ENCODE measurements around the gene SH2D3A. TPM values are rescaled to one million over a fixed set of nuclear protein-coding genes. Genes with fewer than 3 reads are reported as not detected.

Gene SH2D3A
- total RNA-seq, 1 experiment from 2014 or later, result 17.9 TPM

GRCh38 chr19:6737873-6738786 is 29.1 kb downstream of the SH2D3A start:
- Histone ChIP-seq H4K8ac (replicated peaks; ENCODE audit: insufficient read length, low read depth, low read length) (no peak overlapping the region), H3K56ac (ENCODE audit: insufficient read length, low read depth, low read length) (no peak overlapping the region), H2BK120ac (ENCODE audit: low read depth, low read length, poor library complexity, severe bottlenecking) (no peak overlapping the region), H2BK12ac (ENCODE audit: insufficient read length, low read depth, low read length) (no peak overlapping the region), H4K91ac (ENCODE audit: insufficient read length, low read depth, low read length) (no peak overlapping the region), H3K9me3 (ENCODE audit: control insufficient read depth, low read depth, low read length) (no peaks in the 10 kb centered on the region), H3K9ac (ENCODE audit: extremely low read depth, insufficient read length, low read length) (no peak overlapping the region), H4K5ac (ENCODE audit: insufficient read length, low read depth, low read length) (no peak overlapping the region), H4K20me1 (ENCODE audit: control insufficient read depth, insufficient read depth, insufficient read length) (no peaks in the 10 kb centered on the region), H3K27ac (ENCODE audit: insufficient read length, low read depth, low read length) (no peak overlapping the region), H2AK5ac (ENCODE audit: insufficient read length, low read length) (no peak overlapping the region), H3K14ac (ENCODE audit: insufficient read depth, low read length) (peak overlapping the region; percentile 60), H2AFZ (ENCODE audit: low read length) (no peak overlapping the region), H3K23ac (ENCODE audit: insufficient read length, low read depth, low read length) (no peak overlapping the region), H3K27me3 (ENCODE audit: insufficient read depth, low read length) (no peaks in the 10 kb centered on the region), H3K23me2 (ENCODE audit: insufficient read length, low read depth, low read length, poor library complexity, severe bottlenecking) (peaks cover 25% of the 10 kb centered on the region), H2BK5ac (ENCODE audit: insufficient read length, low read length) (no peak overlapping the region), H3K79me2 (ENCODE audit: insufficient read depth, low read length) (no peaks in the 10 kb centered on the region; the same call in 1 of the 2 replicates), H3K4me1 (ENCODE audit: insufficient read depth, low read length) (peaks cover 10% of the 10 kb centered on the region), H3K4me2 (ENCODE audit: insufficient read depth, insufficient read length, low read length) (peak overlapping the region; percentile 79), H3K4ac (ENCODE audit: low read depth, low read length) (no peak overlapping the region), H3T11ph (ENCODE audit: low read length) (no peak overlapping the region), H3K79me1 (ENCODE audit: insufficient read depth, low read depth, low read length, poor library complexity, severe bottlenecking) (no peaks in the 10 kb centered on the region), H2BK15ac (ENCODE audit: low read depth, low read length) (peak overlapping the region; percentile 57; the same call in 1 of the 2 replicates), H2BK20ac (ENCODE audit: low read depth, low read length, poor library complexity, severe bottlenecking) (no peak overlapping the region), H3K18ac (ENCODE audit: insufficient read length, low read depth, low read length) (peak overlapping the region; percentile 92)
- H3K9me3 Mint-ChIP-seq, result no peaks in the 10 kb centered on the region
- peak overlapping the region; percentile 88 to 97 for H3K4me3 Mint-ChIP-seq
- TF ChIP-seq, protein P1, sequence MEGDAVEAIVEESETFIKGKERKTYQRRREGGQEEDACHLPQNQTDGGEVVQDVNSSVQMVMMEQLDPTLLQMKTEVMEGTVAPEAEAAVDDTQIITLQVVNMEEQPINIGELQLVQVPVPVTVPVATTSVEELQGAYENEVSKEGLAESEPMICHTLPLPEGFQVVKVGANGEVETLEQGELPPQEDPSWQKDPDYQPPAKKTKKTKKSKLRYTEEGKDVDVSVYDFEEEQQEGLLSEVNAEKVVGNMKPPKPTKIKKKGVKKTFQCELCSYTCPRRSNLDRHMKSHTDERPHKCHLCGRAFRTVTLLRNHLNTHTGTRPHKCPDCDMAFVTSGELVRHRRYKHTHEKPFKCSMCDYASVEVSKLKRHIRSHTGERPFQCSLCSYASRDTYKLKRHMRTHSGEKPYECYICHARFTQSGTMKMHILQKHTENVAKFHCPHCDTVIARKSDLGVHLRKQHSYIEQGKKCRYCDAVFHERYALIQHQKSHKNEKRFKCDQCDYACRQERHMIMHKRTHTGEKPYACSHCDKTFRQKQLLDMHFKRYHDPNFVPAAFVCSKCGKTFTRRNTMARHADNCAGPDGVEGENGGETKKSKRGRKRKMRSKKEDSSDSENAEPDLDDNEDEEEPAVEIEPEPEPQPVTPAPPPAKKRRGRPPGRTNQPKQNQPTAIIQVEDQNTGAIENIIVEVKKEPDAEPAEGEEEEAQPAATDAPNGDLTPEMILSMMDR (conservative IDR thresholded peaks at IDR 0.05), result peak; percentile 73
- H3K36me3 Mint-ChIP-seq (ENCODE audit: insufficient read depth in 1 of 3, low read depth in 3 of 3), result peaks cover 10 to 16% (median 12%) of the 10 kb centered on the region in 3 experiments
- H3K27ac Mint-ChIP-seq, result peak overlapping the region; percentile 78 to 95 (median 89)
- H3K4me1 Mint-ChIP-seq, result peaks cover 42 to 58% of the 10 kb centered on the region in 2 experiments
- peak; percentile 86 for DNase-seq
- no peaks in the 10 kb centered on the region for H3K27me3 Mint-ChIP-seq (ENCODE audit: low read depth)
- no CpG with 5 or more reads among the region's 13 CpGs for WGBS (ENCODE audit: extremely low coverage, insufficient read length, low lambda C conversion rate)
